Omental fat pad (tissue), 4 donors: ENCODE results near the gene OR8I2. TPM values are rescaled to one million over a fixed set of nuclear protein-coding genes. Genes with fewer than 3 reads are reported as not detected.
"Not testable (repeated sequence)": the region's sequence is repeated elsewhere in the genome, so short reads cannot be mapped to it uniquely, and the experiment has no call there.

Experiments
- ATAC-seq: fragments of 150-250 bp; one replicate; pipeline ENCODE4 v1.9.1; 2016; ENCODE audit warnings: mild to moderate bottlenecking, moderate library complexity; ENCODE audit not compliant: low FRiP score
- DNase-seq: peaks from one replicate; pipeline ENCODE4 v3.0.0-alpha.2; 2019; ENCODE audit warnings: low spot score
- CTCF ChIP-seq, 3 donors: fragments of 450-650 bp; IDR thresholded peaks; one replicate each; pipeline ENCODE4 v1.5.1; 2016 to 2017; ENCODE audit warnings: antibody characterized with exemption in 3 of 3, mild to moderate bottlenecking in 3 of 3, moderate library complexity in 2 of 3
- small RNA-seq: library from RNA; depleted of rRNA; stranded (forward); fragments of <200 nt; gene quantifications from one replicate; pipeline ENCODE3, GENCODE V24; 2016
- total RNA-seq, 4 donors: library from RNA; depleted of rRNA; stranded (reverse); fragments of >200 nt; gene quantifications; one replicate each; pipeline ENCODE4 v1.1.0, GENCODE V29; 2016

Gene OR8I2
- total RNA-seq, 4 donors from 2014 or later: not detected

- TF ChIP-seq CTCF (IDR thresholded peaks at IDR 0.05): no peak
- DNase-seq (no peak), ATAC-seq (no peak)
These were observed 10.2 kb downstream of the OR8I2 start, which contains the start of gene OR8H2 for GRCh38 chr11:56103210-56103737. Gene OR8H2, plus strand, starts transcription at chr11:56103687. Its CDS starts 1,356 bp downstream, at chr11:56105043.

- DNase-seq: no peak
- ATAC-seq: no peak
- no peak for TF ChIP-seq CTCF (IDR thresholded peaks at IDR 0.05)
These were observed 29.0 kb downstream of the OR8I2 start, which contains the start of gene OR8H3 for GRCh38 chr11:56122073-56122472. Gene OR8H3, plus strand, starts transcription at chr11:56122373. Its CDS starts 0 bp downstream, at chr11:56122373.

GRCh38 chr11:56140151-56140661 is 47.1 kb downstream of the OR8I2 start, which contains the start of gene OR8J3:
Gene OR8J3, minus strand, starts transcription at chr11:56140201. Its CDS starts 2,483 bp downstream, at chr11:56137718.
- no peak for TF ChIP-seq CTCF (IDR thresholded peaks at IDR 0.05)
- ATAC-seq (no peak), DNase-seq (no peak)

- not testable (repeated sequence) for DNase-seq, ATAC-seq
These were observed 50.6 kb downstream of the OR8I2 start for GRCh38 chr11:56143681-56144080.

Small RNA genes lying within 50 kb of the gene (small RNA-seq; reads per million reads assigned to genes)
- gene OR8I4P: not detected

Other genes starting within 250 kb of the OR8I2 start
- not detected for gene TRIM51, start 210.0 kb upstream of the OR8I2 start, total RNA-seq
- gene OR5W2, start 178.7 kb upstream of the OR8I2 start, total RNA-seq: not detected
- not detected for gene OR5I1, start 156.9 kb upstream of the OR8I2 start, total RNA-seq
- gene OR10AG1, start 123.4 kb upstream of the OR8I2 start, total RNA-seq: not detected
- gene OR5F1, start 98.7 kb upstream of the OR8I2 start, total RNA-seq: not detected
- not detected for gene OR5AS1, start 65.7 kb upstream of the OR8I2 start, total RNA-seq
- not detected for gene OR8H2, start 10.4 kb downstream of the OR8I2 start, total RNA-seq
- not detected for gene OR8H3, start 29.1 kb downstream of the OR8I2 start, total RNA-seq
- not detected for gene OR8J3, start 46.9 kb downstream of the OR8I2 start, total RNA-seq
- gene OR8K5, start 67.0 kb downstream of the OR8I2 start, total RNA-seq: not detected
- gene OR5J2, start 83.3 kb downstream of the OR8I2 start, total RNA-seq: not detected
- gene OR5T2, start 140.9 kb downstream of the OR8I2 start, total RNA-seq: not detected
- gene OR5T3, start 158.9 kb downstream of the OR8I2 start, total RNA-seq: not detected
- not detected for gene OR5T1, start 180.8 kb downstream of the OR8I2 start, total RNA-seq
- not detected for gene OR8H1, start 198.9 kb downstream of the OR8I2 start, total RNA-seq
- not detected for gene OR8K3, start 221.8 kb downstream of the OR8I2 start, total RNA-seq